GM19468 (cell line): ENCODE results near the gene LEO1.

ENCODE experiments used
- ATAC-seq: cut with Tn5 transposase; IDR thresholded peaks from one replicate; pipeline ENCODE4 v1.9.1; 2021; ENCODE audit warnings: mild to moderate bottlenecking, moderate library complexity, moderate number of reproducible peaks; ENCODE audit not compliant: unreplicated experiment; ENCODE audit errors: extremely low read depth

LEO1 gene

GRCh38 chr15:51935466-51936104 lies 36.0 kb downstream of the LEO1 start:
- peak; percentile 82 for ATAC-seq

GRCh38 chr15:51932161-51932560 lies 39.4 kb downstream of the LEO1 start:
- no peak for ATAC-seq

GRCh38 chr15:51931638-51932037 lies 39.9 kb downstream of the LEO1 start:
- no peak for ATAC-seq

- ATAC-seq: no peak
These were observed 40.6 kb downstream of the LEO1 start for GRCh38 chr15:51931016-51931415.

- no peak for ATAC-seq
These were observed 44.8 kb downstream of the LEO1 start for GRCh38 chr15:51926809-51927208.

- no peak for ATAC-seq
These were observed 47.2 kb downstream of the LEO1 start for GRCh38 chr15:51924156-51925068.

- ATAC-seq: no peak
These were observed 54.1 kb downstream of the LEO1 start for GRCh38 chr15:51917493-51917892.

- ATAC-seq: no peak
These were observed 59.0 kb downstream of the LEO1 start for GRCh38 chr15:51912528-51912927.

GRCh38 chr15:51909584-51909983 lies 62.0 kb downstream of the LEO1 start:
- no peak for ATAC-seq

- no peak for ATAC-seq
These were observed 63.3 kb downstream of the LEO1 start for GRCh38 chr15:51908316-51908715.

- ATAC-seq: no peak
These were observed 64.3 kb downstream of the LEO1 start for GRCh38 chr15:51907136-51907862.

- ATAC-seq: no peak
These were observed 66.6 kb downstream of the LEO1 start for GRCh38 chr15:51904931-51905330.

- ATAC-seq: no peak
These were observed 67.2 kb downstream of the LEO1 start for GRCh38 chr15:51904421-51904820.

GRCh38 chr15:51889486-51889885 lies 82.1 kb downstream of the LEO1 start:
- ATAC-seq: no peak

- ATAC-seq: no peak
These were observed 82.9 kb downstream of the LEO1 start for GRCh38 chr15:51888593-51889195.
